Neuronal stem cell (in vitro differentiated cells): ENCODE data around the gene IL16.

ENCODE experiments used
- DNase-seq: peaks from one replicate; pipeline ENCODE4 v3.0.0-alpha.2; 2013; ENCODE audit warnings: low spot score
- H2AFZ ChIP-seq: one replicate; pipeline ENCODE4 v1.6.1; 2013; ENCODE audit warnings: mild to moderate bottlenecking, low read length, inconsistent platforms
- H2AK5ac ChIP-seq: 2 replicates; pipeline ENCODE4 v1.6.1; 2013; ENCODE audit warnings: low read depth, mild to moderate bottlenecking, inconsistent platforms, low read length, moderate library complexity, mixed read lengths
- H2BK120ac ChIP-seq: 2 replicates; pipeline ENCODE4 v1.6.1; 2013; ENCODE audit warnings: low read depth, mild to moderate bottlenecking, inconsistent platforms, low read length, moderate library complexity, mixed read lengths
- H2BK12ac ChIP-seq: one replicate; pipeline ENCODE4 v1.6.1; 2013; ENCODE audit warnings: low read length, inconsistent platforms
- H2BK15ac ChIP-seq: 2 replicates; pipeline ENCODE4 v1.6.1; 2013; ENCODE audit warnings: mild to moderate bottlenecking, low read length, inconsistent platforms, mixed read lengths
- H2BK5ac ChIP-seq: one replicate; pipeline ENCODE4 v1.6.1; 2013; ENCODE audit warnings: inconsistent platforms, mild to moderate bottlenecking, low read length, moderate library complexity
- H3K14ac ChIP-seq: one replicate; pipeline ENCODE4 v1.6.1; 2013; ENCODE audit warnings: low read length, inconsistent platforms
- H3K18ac ChIP-seq: 2 replicates; pipeline ENCODE4 v1.6.1; 2013; ENCODE audit warnings: low read length, inconsistent platforms
- H3K23ac ChIP-seq: 2 replicates; pipeline ENCODE4 v1.6.1; 2013; ENCODE audit warnings: low read depth, mild to moderate bottlenecking, mixed read lengths, low read length, inconsistent platforms; ENCODE audit not compliant: poor library complexity
- H3K27ac ChIP-seq: replicated peaks from 3 replicates; pipeline ENCODE4 v1.5.1; 2013; ENCODE audit warnings: low read length, inconsistent platforms
- H3K27me3 ChIP-seq, 3 experiments: 2 replicates each; pipeline ENCODE4 v1.6.1; 2013; ENCODE audit warnings: low read length in 3 of 3, mild to moderate bottlenecking in 2 of 3, inconsistent platforms in 1 of 3, low read depth in 1 of 3, mixed read lengths in 1 of 3, moderate library complexity in 1 of 3; ENCODE audit not compliant: control insufficient read depth in 3 of 3, insufficient read depth in 3 of 3
- H3K36me3 ChIP-seq, 2 donors: replicated peaks in 1 of 2; 2 replicates each; pipeline ENCODE4 v1.6.1; 2013; ENCODE audit warnings: low read length in 2 of 2; ENCODE audit not compliant: control insufficient read depth in 2 of 2, insufficient read depth in 2 of 2
- H3K4ac ChIP-seq: 2 replicates; pipeline ENCODE4 v1.6.1; 2013; ENCODE audit warnings: inconsistent platforms, mild to moderate bottlenecking, low read length, moderate library complexity
- H3K4me1 ChIP-seq, 2 donors: 1 replicate in 1 of 2; 2 replicates in 1 of 2; pipeline ENCODE4 v1.6.1; 2013; ENCODE audit warnings: low read length in 2 of 2, low read depth in 1 of 2; ENCODE audit not compliant: control insufficient read depth in 2 of 2, insufficient read depth in 1 of 2
- H3K4me2 ChIP-seq: one replicate; pipeline ENCODE4 v1.6.1; 2013; ENCODE audit warnings: mild to moderate bottlenecking, low read length, inconsistent platforms; ENCODE audit not compliant: insufficient read depth, poor library complexity, severe bottlenecking
- H3K4me3 ChIP-seq, 2 donors: 2 replicates each; pipeline ENCODE4 v1.5.1; 2013; ENCODE audit warnings: low read length in 2 of 2, mild to moderate bottlenecking in 2 of 2, inconsistent platforms in 1 of 2, moderate library complexity in 1 of 2
- H3K79me1 ChIP-seq: one replicate; pipeline ENCODE4 v1.6.1; 2013; ENCODE audit warnings: low read depth, mild to moderate bottlenecking, inconsistent platforms, low read length, moderate library complexity
- H3K9ac ChIP-seq: one replicate; pipeline ENCODE4 v1.6.1; 2013; ENCODE audit warnings: mild to moderate bottlenecking, low read depth, low read length, inconsistent platforms; ENCODE audit not compliant: poor library complexity
- H3K9me3 ChIP-seq, 2 donors: replicated peaks in 1 of 2; 2 replicates each; pipeline versions ENCODE3 to v1.6.1; 2013; ENCODE audit warnings: low read length in 2 of 2, mild to moderate bottlenecking in 2 of 2, inconsistent platforms in 1 of 2, low read depth in 1 of 2, mixed read lengths in 1 of 2, moderate library complexity in 1 of 2; ENCODE audit not compliant: control insufficient read depth in 2 of 2, insufficient read depth in 1 of 2
- H4K8ac ChIP-seq: one replicate; pipeline ENCODE4 v1.6.1; 2013; ENCODE audit warnings: low read depth, mild to moderate bottlenecking, inconsistent platforms, low read length, moderate library complexity
- H4K91ac ChIP-seq: one replicate; pipeline ENCODE4 v1.6.1; 2013; ENCODE audit warnings: low read length, low read depth, mild to moderate bottlenecking, inconsistent platforms; ENCODE audit not compliant: poor library complexity
- WGBS, 2 donors: extraction: QIAGEN DNeasy Blood & Tissue Kit; methylation state at CpG; one replicate each; pipeline ENCODE4 v1.1.7; 2013; ENCODE audit warnings: missing lambda C conversion rate in 2 of 2, mixed read lengths in 1 of 2; ENCODE audit not compliant: insufficient read length in 2 of 2, insufficient replicate concordance in 1 of 2; ENCODE audit errors: extremely low coverage in 2 of 2; 5-methylcytosine and 5-hydroxymethylcytosine counted together

The IL16 gene

DNA sequence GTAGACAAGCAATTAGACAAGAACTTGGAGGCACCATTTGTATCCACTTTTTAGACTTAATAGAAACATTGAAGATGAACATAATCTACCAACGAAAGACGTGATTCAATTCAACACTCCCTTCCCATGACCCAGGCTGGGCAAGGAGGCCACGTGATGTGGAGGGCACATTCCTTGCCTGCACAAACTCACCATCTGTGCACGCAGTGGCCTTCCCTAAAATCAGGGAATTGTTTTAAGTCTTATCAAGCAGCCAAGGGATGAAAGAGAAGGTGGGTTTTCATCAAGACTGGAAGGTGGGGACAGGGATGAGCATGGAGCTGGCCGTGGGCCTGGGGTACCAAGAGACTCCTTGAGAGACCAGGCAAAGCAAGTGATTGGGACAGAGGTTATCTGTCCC, 113.8 kb downstream of the IL16 start:
- DNase-seq: no peak
- peak overlapping the region in 1 of 2 donors; percentile 52 for H3K4me3 ChIP-seq
- H3K4ac ChIP-seq: no peak overlapping the region
- H2AFZ ChIP-seq: no peak overlapping the region
- no peak overlapping the region for H3K27ac ChIP-seq
- no peak overlapping the region for H4K8ac ChIP-seq
- H4K91ac ChIP-seq: no peak overlapping the region
- H3K79me1 ChIP-seq: no peaks in the 10 kb centered on the region
- H2BK120ac ChIP-seq: no peak overlapping the region
- H3K9me3 ChIP-seq: no peaks in the 10 kb centered on the region
- H3K9ac ChIP-seq: no peak overlapping the region
- H3K4me2 ChIP-seq: no peak overlapping the region
- no peak overlapping the region for H3K18ac ChIP-seq
- H3K27me3 ChIP-seq: no peaks in the 10 kb centered on the region
- peaks cover 0 to 2% of the 10 kb centered on the region in 2 donors for H3K36me3 ChIP-seq
- H2AK5ac ChIP-seq: no peak overlapping the region
- no peak overlapping the region for H3K23ac ChIP-seq
- no peak overlapping the region for H2BK15ac ChIP-seq
- no peak overlapping the region for H3K14ac ChIP-seq
- H2BK5ac ChIP-seq: no peak overlapping the region
- WGBS, 2 donors: no CpG with 5 or more reads among the region's 5 CpGs
- no peak overlapping the region for H2BK12ac ChIP-seq
- H3K4me1 ChIP-seq: peaks cover 0 to 1% of the 10 kb centered on the region in 2 donors

DNA sequence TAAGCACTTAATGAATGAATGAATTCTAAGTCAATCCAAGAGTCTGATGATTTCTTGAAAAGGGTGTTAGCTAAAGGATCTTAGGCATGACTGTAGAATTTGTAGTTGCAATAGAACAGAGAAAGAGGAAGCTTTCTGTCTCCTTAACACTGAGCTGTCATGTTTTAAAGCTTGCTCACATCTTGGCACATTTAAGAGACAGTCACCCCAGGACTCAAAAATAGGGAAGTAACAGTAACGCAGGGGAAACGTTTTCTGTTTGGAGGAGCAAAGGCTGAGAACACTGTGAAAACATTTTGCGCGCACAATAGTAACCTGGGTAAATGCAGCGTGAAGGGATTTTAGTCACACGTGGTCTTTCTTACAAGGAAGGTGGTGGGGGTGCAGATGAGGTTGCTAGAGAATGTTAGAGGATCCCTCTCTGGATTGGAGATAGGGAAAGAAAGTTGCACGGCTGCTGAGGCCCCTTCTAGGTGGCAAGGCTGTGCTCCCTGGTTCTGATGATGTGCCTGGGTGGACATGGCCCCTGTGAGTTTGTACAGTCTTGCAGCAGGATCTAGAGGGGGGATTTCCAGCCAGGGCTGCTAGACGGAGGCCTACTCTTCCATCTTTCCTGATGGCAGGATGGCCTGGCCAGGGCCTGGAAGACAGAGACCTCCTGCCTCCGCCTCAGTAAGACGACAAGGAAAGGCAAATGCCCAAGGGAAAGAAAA, 115.2 kb downstream of the IL16 start:
- H4K91ac ChIP-seq: no peak overlapping the region
- no peaks in the 10 kb centered on the region for H3K79me1 ChIP-seq
- no peak overlapping the region for H3K9ac ChIP-seq
- no peak overlapping the region for H2AK5ac ChIP-seq
- H3K27me3 ChIP-seq: no peaks in the 10 kb centered on the region
- H3K23ac ChIP-seq: no peak overlapping the region
- H3K36me3 ChIP-seq: peaks cover 0 to 2% of the 10 kb centered on the region in 2 donors
- DNase-seq: no peak
- no peak overlapping the region for H2BK15ac ChIP-seq
- no peak overlapping the region for H4K8ac ChIP-seq
- no peak overlapping the region for H3K4me3 ChIP-seq
- H3K4me1 ChIP-seq: peaks cover 0 to 1% of the 10 kb centered on the region in 2 donors
- H2BK120ac ChIP-seq: no peak overlapping the region
- H3K4ac ChIP-seq: no peak overlapping the region
- no peak overlapping the region for H3K27ac ChIP-seq
- WGBS, 2 donors: no CpG with 5 or more reads among the region's 10 CpGs
- no peaks in the 10 kb centered on the region for H3K9me3 ChIP-seq
- no peak overlapping the region for H3K4me2 ChIP-seq
- H3K18ac ChIP-seq: no peak overlapping the region
- no peak overlapping the region for H2BK5ac ChIP-seq
- H2BK12ac ChIP-seq: no peak overlapping the region
- no peak overlapping the region for H3K14ac ChIP-seq
- H2AFZ ChIP-seq: no peak overlapping the region

DNA sequence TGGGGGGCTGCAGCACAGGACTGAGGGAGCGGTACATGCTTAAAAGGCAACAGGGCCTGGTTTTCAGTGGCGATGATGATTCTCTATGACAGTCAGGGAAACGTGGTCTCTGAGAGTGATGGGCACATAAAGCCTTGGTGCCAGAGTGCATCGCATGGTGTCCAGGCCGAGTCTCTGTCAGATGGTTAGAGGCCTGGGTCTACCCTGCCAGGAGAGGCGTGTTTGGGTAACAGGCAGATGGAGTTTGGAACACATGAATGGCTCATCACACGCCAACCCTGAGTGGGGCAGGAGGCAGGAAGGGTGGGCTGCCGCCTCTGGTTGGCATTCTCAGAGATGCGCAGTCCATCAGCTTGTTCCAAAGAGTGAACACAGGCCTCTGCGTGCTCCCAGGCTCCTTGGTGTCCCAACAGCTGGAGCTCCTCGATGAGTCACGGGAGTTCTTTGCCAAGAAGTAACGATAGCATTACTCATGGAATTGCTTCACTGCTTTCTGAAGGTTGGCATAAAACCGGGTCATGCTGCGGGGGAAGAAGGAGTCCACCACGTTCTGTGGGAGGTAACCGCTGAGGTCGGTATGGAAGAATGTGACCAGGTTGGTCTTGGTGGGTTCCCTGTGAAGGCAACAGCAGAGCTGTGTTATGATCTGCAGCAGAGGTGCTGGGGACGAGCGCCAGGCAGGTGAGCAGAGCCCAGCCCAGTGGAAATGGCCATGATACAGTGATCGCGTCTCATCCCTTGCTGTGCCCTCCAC, 116.3 kb downstream of the IL16 start:
- no CpG with 5 or more reads among the region's 22 CpGs for WGBS, 2 donors
- no peak overlapping the region for H3K4me3 ChIP-seq

DNA sequence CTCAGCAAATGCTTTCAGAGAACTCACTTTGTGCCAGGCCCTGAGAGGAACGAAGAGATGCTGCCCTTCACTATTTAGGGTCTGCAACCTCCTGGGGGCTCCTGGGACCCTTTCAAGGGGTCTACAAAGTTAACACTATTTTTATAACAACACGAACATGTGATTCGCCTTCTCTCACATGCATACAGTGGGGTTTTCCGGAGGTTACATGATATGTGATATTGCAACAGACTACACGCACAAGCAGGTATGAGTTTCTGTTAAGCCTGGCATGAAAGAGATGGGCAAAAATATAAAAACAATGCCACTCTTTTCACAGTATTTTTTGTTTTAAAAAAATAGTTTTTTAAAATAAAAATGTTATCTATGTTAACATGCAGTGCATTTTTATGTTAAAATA, 117.0 kb downstream of the IL16 start:
- H3K9ac ChIP-seq: no peak overlapping the region
- no peaks in the 10 kb centered on the region for H3K79me1 ChIP-seq
- H4K8ac ChIP-seq: no peak overlapping the region
- H3K9me3 ChIP-seq: no peaks in the 10 kb centered on the region
- no peak overlapping the region for H2BK12ac ChIP-seq
- no peak overlapping the region for H3K4ac ChIP-seq
- peaks cover 0 to 1% of the 10 kb centered on the region in 2 donors for H3K4me1 ChIP-seq
- H3K14ac ChIP-seq: no peak overlapping the region
- no peaks in the 10 kb centered on the region for H3K27me3 ChIP-seq
- H3K4me2 ChIP-seq: no peak overlapping the region
- H3K23ac ChIP-seq: no peak overlapping the region
- no peak overlapping the region for H4K91ac ChIP-seq
- peaks cover 0 to 4% of the 10 kb centered on the region in 2 donors for H3K36me3 ChIP-seq
- H2BK5ac ChIP-seq: no peak overlapping the region
- DNase-seq: no peak
- no CpG with 5 or more reads among the region's 5 CpGs for WGBS, 2 donors
- H2BK15ac ChIP-seq: no peak overlapping the region
- H2BK120ac ChIP-seq: no peak overlapping the region
- no peak overlapping the region for H2AFZ ChIP-seq
- no peak overlapping the region for H3K18ac ChIP-seq
- H3K4me3 ChIP-seq: no peak overlapping the region
- no peak overlapping the region for H3K27ac ChIP-seq
- no peak overlapping the region for H2AK5ac ChIP-seq

More for the DNA sequence above, 116.3 kb downstream of the IL16 start:
- no peak overlapping the region for H3K14ac ChIP-seq
- H3K4me2 ChIP-seq: no peak overlapping the region
- no peak overlapping the region for H2BK5ac ChIP-seq
- H3K79me1 ChIP-seq: no peaks in the 10 kb centered on the region
- peaks cover 0 to 1% of the 10 kb centered on the region in 2 donors for H3K4me1 ChIP-seq
- no peaks in the 10 kb centered on the region for H3K9me3 ChIP-seq
- no peak overlapping the region for H2AK5ac ChIP-seq
- H4K8ac ChIP-seq: no peak overlapping the region
- no peak overlapping the region for H3K4ac ChIP-seq
- no peaks in the 10 kb centered on the region for H3K27me3 ChIP-seq
- no peak overlapping the region for H2BK15ac ChIP-seq
- no peak overlapping the region for H3K27ac ChIP-seq
- H3K9ac ChIP-seq: no peak overlapping the region
- H2BK120ac ChIP-seq: no peak overlapping the region
- no peak overlapping the region for H2AFZ ChIP-seq
- H3K23ac ChIP-seq: no peak overlapping the region
- no peak for DNase-seq
- no peak overlapping the region for H2BK12ac ChIP-seq
- no peak overlapping the region for H4K91ac ChIP-seq
- peaks cover 0 to 2% of the 10 kb centered on the region in 2 donors for H3K36me3 ChIP-seq
- H3K18ac ChIP-seq: no peak overlapping the region
